Esophagus squamous epithelium (tissue), 5 donors: ENCODE results near the gene HES2. TPM values are rescaled to one million over a fixed set of nuclear protein-coding genes. Genes with fewer than 3 reads are reported as not detected.
"Not testable (repeated sequence)": the region's sequence is repeated elsewhere in the genome, so short reads cannot be mapped to it uniquely, and the experiment has no call there.

Experiments used
- DNase-seq: peaks from one replicate; lab custom pipeline; 2025; lab: John Stamatoyannopoulos, UW
- H3K27ac ChIP-seq, 4 donors: fragments of 200-600 bp; sonication (generic); one replicate each; pipeline ENCODE4 v1.5.1; 2016 to 2019; ENCODE audit warnings: mild to moderate bottlenecking in 1 of 4
- H3K27me3 ChIP-seq, 4 donors: fragments of 200-600 bp; sonication (generic); 1 replicate in 3 of 4; 2 replicates in 1 of 4; pipeline versions ENCODE4 v1.5.1 to v1.6.0; 2017 to 2021; ENCODE audit warnings: antibody characterized with exemption in 1 of 4
- H3K36me3 ChIP-seq, 3 donors: fragments of 200-600 bp; sonication (generic); one replicate each; pipeline ENCODE4 v1.5.1; 2016 to 2019
- H3K4me1 ChIP-seq, 3 donors: fragments of 200-600 bp; sonication (generic); one replicate each; pipeline ENCODE4 v1.5.1; 2017 to 2019
- H3K4me3 ChIP-seq, 4 donors: fragments of 200-600 bp; sonication (generic); 1 replicate in 3 of 4; 2 replicates in 1 of 4; pipeline ENCODE4 v1.5.1; 2016 to 2019; ENCODE audit warnings: mild to moderate bottlenecking in 2 of 4, moderate library complexity in 1 of 4
- H3K9me3 ChIP-seq, 3 donors: fragments of 200-600 bp; sonication (generic); one replicate each; pipeline ENCODE4 v1.5.1; 2016 to 2019
- WGBS, 2 donors: methylation state at CpG; one replicate each; pipeline ENCODE4 v1.1.5; 2018; 5-methylcytosine and 5-hydroxymethylcytosine counted together
- intact Hi-C: fragments of 100-400 bp; cut with DNase I; formaldehyde crosslinking; loops from one replicate; pipeline ENCODE4 v1.15.0; 2022
- small RNA-seq, 4 donors: library from RNA; depleted of rRNA; stranded (forward); fragments of <200 nt; gene quantifications; one replicate each; pipeline ENCODE3, GENCODE V24; 2016
- total RNA-seq, 4 donors: library from RNA; depleted of rRNA; stranded (reverse); fragments of >200 nt; gene quantifications; one replicate each; pipeline ENCODE4 v1.1.0, GENCODE V29; 2016
- TF ChIP-seq, protein P1 (sequence below), 6 experiments: fragments of 450-650 bp in 4 of 6; fragments of 200-600 bp in 2 of 6; sonication (generic) in 2 of 6; IDR thresholded peaks; one replicate each; pipeline ENCODE4 v1.5.1; 2016 to 2019; ENCODE audit warnings: antibody characterized with exemption in 6 of 6, mild to moderate bottlenecking in 4 of 6, moderate library complexity in 4 of 6
- donor health status: DM: yes; HTN: yes; CAD: no.

The HES2 gene
- total RNA-seq, 4 donors from 2014 or later = 40.5 to 51.9 (median 50.2) TPM

DNA sequence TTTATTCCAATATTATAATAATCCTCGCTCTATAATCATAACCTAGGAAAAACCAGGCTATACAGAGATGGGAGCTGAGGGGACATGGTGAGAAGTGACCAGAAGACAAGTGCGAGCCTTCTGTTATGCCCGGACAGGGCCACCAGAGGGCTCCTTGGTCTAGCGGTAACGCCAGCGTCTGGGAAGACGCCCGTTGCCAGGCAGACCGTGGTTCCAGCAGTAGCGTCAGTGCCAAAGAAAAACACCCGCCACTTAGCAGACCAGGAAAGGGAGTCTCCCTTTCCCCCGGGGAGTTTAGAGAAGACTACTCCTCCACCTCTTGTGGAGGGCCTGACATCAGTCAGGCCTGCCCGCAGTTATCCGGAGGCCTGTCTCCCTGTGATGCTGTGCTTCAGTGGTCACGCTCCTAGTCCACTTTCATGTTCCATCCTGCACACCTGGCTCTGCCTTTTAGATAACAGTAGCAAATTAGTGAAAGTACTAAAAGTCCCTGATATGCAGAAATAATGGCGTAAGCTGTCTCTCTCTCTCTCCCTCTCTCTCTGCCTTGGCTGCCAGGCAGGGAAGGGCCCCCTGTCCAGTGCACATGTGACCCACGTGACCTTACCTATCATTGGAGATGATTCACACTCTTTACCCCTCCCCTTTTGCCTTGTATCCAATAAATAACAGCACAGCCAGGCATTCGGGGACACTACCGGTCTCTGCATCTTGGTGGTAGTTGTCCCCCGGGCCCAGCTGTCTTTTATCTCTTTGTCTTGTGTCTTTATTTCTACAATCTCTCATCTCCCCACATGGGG, 56.4 kb downstream of the HES2 start:
- intact Hi-C loops, H3K27me3 ChIP-seq, H3K9me3 ChIP-seq, DNase-seq, H3K36me3 ChIP-seq: not testable (repeated sequence)
- H3K4me3 ChIP-seq = peak overlapping the region in 1 of 4 donors; percentile 34
- peak overlapping the region in 2 of 4 donors; percentile 31 to 89 for H3K27ac ChIP-seq
- H3K4me1 ChIP-seq = peaks cover 33 to 86% (median 50%) of the 10 kb centered on the region in 3 donors
- TF ChIP-seq, protein P1, sequence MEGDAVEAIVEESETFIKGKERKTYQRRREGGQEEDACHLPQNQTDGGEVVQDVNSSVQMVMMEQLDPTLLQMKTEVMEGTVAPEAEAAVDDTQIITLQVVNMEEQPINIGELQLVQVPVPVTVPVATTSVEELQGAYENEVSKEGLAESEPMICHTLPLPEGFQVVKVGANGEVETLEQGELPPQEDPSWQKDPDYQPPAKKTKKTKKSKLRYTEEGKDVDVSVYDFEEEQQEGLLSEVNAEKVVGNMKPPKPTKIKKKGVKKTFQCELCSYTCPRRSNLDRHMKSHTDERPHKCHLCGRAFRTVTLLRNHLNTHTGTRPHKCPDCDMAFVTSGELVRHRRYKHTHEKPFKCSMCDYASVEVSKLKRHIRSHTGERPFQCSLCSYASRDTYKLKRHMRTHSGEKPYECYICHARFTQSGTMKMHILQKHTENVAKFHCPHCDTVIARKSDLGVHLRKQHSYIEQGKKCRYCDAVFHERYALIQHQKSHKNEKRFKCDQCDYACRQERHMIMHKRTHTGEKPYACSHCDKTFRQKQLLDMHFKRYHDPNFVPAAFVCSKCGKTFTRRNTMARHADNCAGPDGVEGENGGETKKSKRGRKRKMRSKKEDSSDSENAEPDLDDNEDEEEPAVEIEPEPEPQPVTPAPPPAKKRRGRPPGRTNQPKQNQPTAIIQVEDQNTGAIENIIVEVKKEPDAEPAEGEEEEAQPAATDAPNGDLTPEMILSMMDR (IDR thresholded peaks at IDR 0.05) = peak; percentile 47 to 94 (median 92)
- 20 to 27% methylated on average over 15 to 20 of the region's 20 CpGs for WGBS, 2 donors

Small RNA genes lying within 50 kb of the gene (small RNA-seq; reads per million reads assigned to genes)
- gene MIR4252 = 0 reads per million in 4 donors

Other genes with a start within 250 kb of the HES2 start
- gene CHD5, start 239.6 kb downstream of the HES2 start, total RNA-seq = under 1 TPM in 2 of 4 donors, not detected in 2; 0.38 to 0.62 TPM
- 100 to 1,000 TPM in 3 of 4 donors, 10 to 100 TPM in 1; 75.5 to 237 (median 192) TPM for gene RPL22, start 220.3 kb downstream of the HES2 start, total RNA-seq
- 10 to 100 TPM in 3 of 4 donors, 1 to 10 TPM in 1; 6.6 to 43.3 (median 23.3) TPM for gene RNF207, start 213.8 kb downstream of the HES2 start, total RNA-seq
- gene ICMT, start 184.0 kb downstream of the HES2 start, total RNA-seq = 10 to 100 TPM; 43.0 to 85.3 (median 53.4) TPM
- gene HES3, start 175.7 kb downstream of the HES2 start, total RNA-seq = not detected
- 10 to 100 TPM in 2 of 4 donors, 1 to 10 TPM in 2; 5.6 to 12.3 (median 10.2) TPM for gene GPR153, start 158.8 kb downstream of the HES2 start, total RNA-seq
- gene ACOT7, start 26.2 kb downstream of the HES2 start, total RNA-seq = 10 to 100 TPM; 23.5 to 50.7 (median 39.0) TPM
- gene ESPN, start 4.9 kb upstream of the HES2 start, total RNA-seq = 10 to 100 TPM; 14.5 to 22.2 (median 18.6) TPM
- gene TNFRSF25, start 46.3 kb upstream of the HES2 start, total RNA-seq = 10 to 100 TPM; 22.1 to 47.3 (median 34.3) TPM
- 10 to 100 TPM; 24.3 to 37.8 (median 32.6) TPM for gene PLEKHG5, start 71.7 kb upstream of the HES2 start, total RNA-seq
- gene NOL9, start 134.6 kb upstream of the HES2 start, total RNA-seq = 10 to 100 TPM; 13.0 to 36.4 (median 22.3) TPM
- gene TAS1R1, start 135.4 kb upstream of the HES2 start, total RNA-seq = not detected
- gene ZBTB48, start 160.1 kb upstream of the HES2 start, total RNA-seq = 10 to 100 TPM in 3 of 4 donors, 1 to 10 TPM in 1; 7.2 to 26.0 (median 16.0) TPM
- 10 to 100 TPM; 45.9 to 68.1 (median 55.1) TPM for gene KLHL21, start 182.9 kb upstream of the HES2 start, total RNA-seq
- gene PHF13, start 193.8 kb upstream of the HES2 start, total RNA-seq = 10 to 100 TPM in 1 of 4 donors, 1 to 10 TPM in 3; 6.7 to 12.1 (median 8.7) TPM
- gene THAP3, start 204.9 kb upstream of the HES2 start, total RNA-seq = 10 to 100 TPM in 3 of 4 donors, 1 to 10 TPM in 1; 4.8 to 17.1 (median 13.3) TPM